GM18507 (cell line): ENCODE data around the gene NPHP4.
"Not testable (repeated sequence)": the region's sequence is repeated elsewhere in the genome, so short reads cannot be mapped to it uniquely, and the experiment has no call there.

Source experiments
- DNase-seq: peaks from one replicate; pipeline ENCODE4 v3.0.0; 2011; ENCODE audit warnings: low read depth; ENCODE audit not compliant: insufficient read length; ENCODE audit errors: extremely low spot score
- FAIRE-seq: peaks from 2 replicates; lab custom pipeline; 2011; peaks lifted over from hg19 to GRCh38; lab: Jason Lieb, UNC

NPHP4 gene

GRCh38 chr1:5908461-5909375 lies 83.5 kb downstream of the NPHP4 start:
- no peak for FAIRE-seq
- no peak for DNase-seq

DNA sequence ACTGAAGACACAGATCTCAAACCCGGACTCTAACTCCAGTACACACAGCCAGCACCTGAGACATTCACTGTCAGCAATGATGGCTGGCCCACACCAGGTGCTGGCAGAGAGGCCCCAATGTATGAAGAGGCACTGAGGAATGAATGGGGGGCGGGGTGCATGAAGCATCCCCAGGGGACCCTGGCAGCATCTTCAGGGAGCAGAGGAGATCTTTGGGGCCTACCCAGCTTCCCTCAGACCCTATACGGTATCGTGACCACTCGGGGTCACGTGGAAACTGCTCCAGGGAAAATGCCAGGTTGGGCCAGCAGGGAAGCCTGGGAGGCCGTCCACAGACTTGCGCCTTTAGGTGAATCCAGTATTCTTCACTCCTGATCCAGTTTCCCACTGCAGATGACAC lies 84.3 kb downstream of the NPHP4 start:
- DNase-seq (no peak), FAIRE-seq (no peak)

GRCh38 chr1:5907386-5907785 lies 84.8 kb downstream of the NPHP4 start:
- DNase-seq (no peak), FAIRE-seq (no peak)

DNA sequence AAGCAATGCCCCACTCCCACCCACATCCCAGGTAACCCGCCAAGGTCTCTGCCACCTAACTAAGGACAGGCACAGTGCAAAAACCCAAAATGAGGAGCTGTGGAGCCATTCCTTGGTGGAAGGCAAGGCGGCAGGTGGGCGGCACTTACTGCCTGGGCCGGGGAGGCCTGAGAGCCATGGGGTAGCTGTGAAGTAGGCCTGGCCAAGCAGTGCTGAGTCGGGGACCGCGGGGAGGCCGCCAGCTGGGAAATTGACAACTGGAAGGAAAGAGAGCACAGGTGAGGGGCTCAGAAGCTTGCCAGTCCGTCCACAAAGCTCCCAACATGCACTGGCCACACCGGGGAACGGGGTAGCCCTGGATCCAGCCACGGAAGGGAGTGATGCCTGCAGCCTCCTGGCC lies 85.3 kb downstream of the NPHP4 start:
- DNase-seq (no peak), FAIRE-seq (no peak)

- FAIRE-seq (no peak), DNase-seq (no peak)
These were observed 86.1 kb downstream of the NPHP4 start for GRCh38 chr1:5906116-5906515.

DNA sequence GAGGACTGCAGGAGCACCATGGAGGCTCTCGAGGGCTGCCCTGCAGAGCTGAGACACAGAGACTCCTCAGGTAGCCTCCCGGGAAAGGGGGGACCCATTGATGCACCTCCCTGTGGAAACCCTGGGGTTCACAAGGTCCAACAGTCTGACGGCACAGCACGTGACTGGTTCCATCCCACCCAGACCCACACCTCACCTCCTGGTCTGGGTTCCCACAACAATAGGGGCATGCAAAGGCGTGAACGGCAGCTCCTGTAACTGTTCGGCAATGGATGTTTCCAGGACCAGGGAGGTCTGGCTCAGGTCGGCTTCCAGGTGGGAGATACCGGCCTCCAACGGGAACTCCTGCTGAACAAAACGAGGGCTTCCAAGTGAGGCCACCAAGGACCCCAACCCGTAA lies 86.8 kb downstream of the NPHP4 start:
- DNase-seq (no peak), FAIRE-seq (no peak)

GRCh38 chr1:5904551-5904950 lies 87.7 kb downstream of the NPHP4 start:
- no peak for FAIRE-seq
- DNase-seq: no peak

DNA sequence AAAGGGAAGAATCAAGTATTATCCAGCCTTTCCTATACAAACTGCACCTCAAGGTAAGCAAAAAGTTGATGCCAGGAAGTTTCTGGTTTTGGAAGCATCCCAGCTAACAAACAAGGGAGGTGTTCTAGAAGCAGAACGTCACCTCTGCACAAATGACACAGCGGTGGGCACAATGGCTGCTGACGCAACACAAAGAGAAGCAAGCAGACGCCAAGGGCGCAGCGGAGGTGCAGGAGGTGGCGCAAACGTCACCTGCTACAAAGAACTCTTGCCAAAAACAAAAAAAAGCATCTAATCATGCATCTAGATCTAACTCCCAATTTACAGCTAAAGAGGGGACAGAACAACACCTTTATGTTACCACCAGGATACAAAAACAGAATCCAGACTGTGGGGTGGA lies 88.5 kb downstream of the NPHP4 start:
- FAIRE-seq (no peak), DNase-seq (no peak)

- DNase-seq (no peak), FAIRE-seq (no peak)
These were observed 89.2 kb downstream of the NPHP4 start for GRCh38 chr1:5903031-5903430.

DNA sequence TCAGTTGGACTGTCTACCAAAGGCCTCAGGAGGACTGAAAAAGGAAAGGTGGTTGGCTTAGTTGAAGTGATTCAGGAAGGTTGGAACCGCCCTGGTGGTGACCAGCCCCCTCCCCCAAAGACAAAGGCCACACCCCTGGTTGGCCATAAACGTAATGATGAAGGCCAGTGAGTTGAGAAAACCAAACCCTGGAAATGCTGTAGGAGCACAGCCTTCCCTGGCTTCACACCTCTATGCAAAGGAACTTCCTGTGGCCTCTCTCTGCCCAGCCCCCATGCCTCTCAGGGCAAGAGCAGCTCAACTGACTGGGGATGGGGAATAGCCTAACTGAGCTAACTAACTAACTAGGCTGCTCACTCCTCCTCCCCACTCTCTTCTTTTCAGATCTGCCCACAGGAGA lies 90.4 kb downstream of the NPHP4 start:
- DNase-seq (no peak), FAIRE-seq (no peak)

DNA sequence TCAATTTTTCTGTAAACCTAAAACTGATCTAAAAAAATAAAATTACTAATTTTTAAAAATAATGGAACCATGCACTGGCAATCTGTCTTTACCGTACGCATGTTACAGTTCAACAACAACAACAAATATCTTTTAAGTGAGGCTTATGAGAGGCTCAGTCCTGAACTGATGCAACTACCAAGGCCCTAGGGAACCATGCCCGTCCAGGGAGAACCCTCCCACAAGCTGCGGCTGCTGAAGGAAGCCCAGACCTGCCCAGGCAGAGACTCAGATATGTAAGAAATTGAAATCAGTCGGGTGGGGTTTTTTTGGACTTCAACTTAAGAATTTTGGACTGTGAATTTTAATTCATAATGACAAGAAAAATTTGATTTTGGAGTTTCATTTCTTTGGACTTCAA lies 91.1 kb downstream of the NPHP4 start:
- DNase-seq (no peak), FAIRE-seq (no peak)

GRCh38 chr1:5898266-5898665 lies 94.0 kb downstream of the NPHP4 start:
- DNase-seq: no peak

GRCh38 chr1:5896706-5897660 lies 95.2 kb downstream of the NPHP4 start:
- no peak for DNase-seq

More at GRCh38 chr1:5898266-5898665, 94.0 kb downstream of the NPHP4 start:
- FAIRE-seq: no peak

GRCh38 chr1:5895446-5896406 lies 96.5 kb downstream of the NPHP4 start:
- no peak for FAIRE-seq

More at GRCh38 chr1:5896706-5897660, 95.2 kb downstream of the NPHP4 start:
- no peak for FAIRE-seq

DNA sequence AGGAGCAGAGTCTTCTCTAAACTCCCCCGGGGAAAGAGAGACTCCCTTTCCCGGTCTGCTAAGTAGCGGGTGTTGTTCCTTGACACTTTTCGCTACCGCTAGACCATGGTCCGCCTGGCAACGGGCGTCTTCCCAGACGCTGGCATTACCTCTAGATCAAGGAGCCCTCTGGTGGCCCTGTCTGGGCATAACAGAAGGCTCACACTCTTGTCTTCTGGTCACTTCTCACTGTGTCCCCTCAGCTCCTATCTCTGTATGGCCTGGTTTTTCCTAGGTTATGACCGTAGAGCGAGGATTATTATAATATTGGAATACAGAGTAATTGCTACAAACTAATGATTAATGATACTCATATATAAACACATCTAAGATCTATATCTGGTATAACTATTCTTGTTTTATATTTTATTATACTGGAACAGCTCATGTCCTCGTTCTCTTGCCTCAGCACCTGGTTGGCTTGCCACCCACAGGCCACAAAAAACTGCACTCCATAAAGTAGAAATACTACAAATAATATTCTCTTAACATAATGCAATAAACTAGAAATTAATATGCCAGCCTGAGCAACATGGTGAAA lies 98.4 kb downstream of the NPHP4 start:
- FAIRE-seq, DNase-seq: not testable (repeated sequence)

More at GRCh38 chr1:5895446-5896406, 96.5 kb downstream of the NPHP4 start:
- no peak for DNase-seq

GRCh38 chr1:5892329-5892728 lies 99.9 kb downstream of the NPHP4 start:
- no peak for FAIRE-seq

DNA sequence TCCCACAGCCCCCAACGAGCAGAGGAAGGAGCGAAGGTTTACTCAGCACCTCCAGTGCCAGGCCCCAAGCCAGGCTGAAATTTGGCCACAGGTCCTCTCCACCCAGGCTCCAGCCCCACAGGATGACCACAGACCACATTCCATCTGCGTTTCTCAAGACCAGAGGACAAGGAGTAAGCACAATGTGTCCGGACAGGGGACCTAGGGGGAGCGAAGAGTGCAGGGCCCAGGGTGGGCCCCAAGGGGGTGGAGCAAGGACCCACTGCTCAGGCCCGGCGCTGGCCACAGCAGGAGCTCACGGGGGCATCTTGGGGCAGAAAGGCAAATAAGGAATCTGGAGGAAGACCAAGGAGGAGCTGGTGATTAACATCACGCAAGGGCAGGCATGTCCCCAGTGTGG lies 100.5 kb downstream of the NPHP4 start:
- DNase-seq (no peak), FAIRE-seq (no peak)

More at GRCh38 chr1:5892329-5892728, 99.9 kb downstream of the NPHP4 start:
- DNase-seq: no peak

- no peak for FAIRE-seq
- no peak for DNase-seq
These were observed 101.1 kb downstream of the NPHP4 start for GRCh38 chr1:5891137-5891536.
